Choroid plexus epithelial cell (primary cell): ENCODE measurements around the gene DIO3.

Source experiments
- DNase-seq: peaks from one replicate; pipeline ENCODE4 v3.0.0-alpha.2; 2010; ENCODE audit warnings: low read depth
- H3K4me3 ChIP-seq: 2 replicates; pipeline ENCODE4 v1.5.1; 2011; ENCODE audit warnings: low read depth, mild to moderate bottlenecking, control low read depth, low read length, moderate library complexity
- CTCF ChIP-seq: conservative IDR thresholded peaks from 2 replicates; pipeline ENCODE4 v1.5.1; 2011; ENCODE audit warnings: low read depth, mild to moderate bottlenecking, control low read depth, inconsistent platforms, low read length, moderate library complexity

Gene DIO3

GRCh38 chr14:101558739-101559240, 2.5 kb upstream of the DIO3 start:
- DNase-seq, result no peak
- H3K4me3 ChIP-seq, result no peak overlapping the region
- TF ChIP-seq CTCF, result no peak

DNA sequence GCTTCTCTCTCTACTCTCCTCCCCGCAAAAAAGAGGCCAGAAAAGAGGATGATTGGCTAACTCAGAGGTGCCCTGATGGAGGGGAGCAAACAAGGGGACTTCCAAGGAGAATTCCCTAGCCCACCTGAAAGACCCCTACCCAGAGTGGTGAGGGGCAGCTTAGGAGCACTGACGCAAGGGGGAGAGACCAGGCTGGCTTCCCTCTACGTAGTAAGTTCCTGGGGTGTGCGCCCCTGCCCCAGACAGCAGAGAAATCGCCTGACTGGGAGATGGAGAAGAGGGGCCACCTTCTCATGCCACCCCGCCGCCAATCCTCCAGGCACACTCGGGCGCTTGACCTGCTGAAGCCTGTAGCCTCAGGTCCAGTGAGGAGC, 2.1 kb upstream of the DIO3 start:
- no peak for DNase-seq
- no peak overlapping the region for H3K4me3 ChIP-seq
- TF ChIP-seq CTCF, result no peak

DNA sequence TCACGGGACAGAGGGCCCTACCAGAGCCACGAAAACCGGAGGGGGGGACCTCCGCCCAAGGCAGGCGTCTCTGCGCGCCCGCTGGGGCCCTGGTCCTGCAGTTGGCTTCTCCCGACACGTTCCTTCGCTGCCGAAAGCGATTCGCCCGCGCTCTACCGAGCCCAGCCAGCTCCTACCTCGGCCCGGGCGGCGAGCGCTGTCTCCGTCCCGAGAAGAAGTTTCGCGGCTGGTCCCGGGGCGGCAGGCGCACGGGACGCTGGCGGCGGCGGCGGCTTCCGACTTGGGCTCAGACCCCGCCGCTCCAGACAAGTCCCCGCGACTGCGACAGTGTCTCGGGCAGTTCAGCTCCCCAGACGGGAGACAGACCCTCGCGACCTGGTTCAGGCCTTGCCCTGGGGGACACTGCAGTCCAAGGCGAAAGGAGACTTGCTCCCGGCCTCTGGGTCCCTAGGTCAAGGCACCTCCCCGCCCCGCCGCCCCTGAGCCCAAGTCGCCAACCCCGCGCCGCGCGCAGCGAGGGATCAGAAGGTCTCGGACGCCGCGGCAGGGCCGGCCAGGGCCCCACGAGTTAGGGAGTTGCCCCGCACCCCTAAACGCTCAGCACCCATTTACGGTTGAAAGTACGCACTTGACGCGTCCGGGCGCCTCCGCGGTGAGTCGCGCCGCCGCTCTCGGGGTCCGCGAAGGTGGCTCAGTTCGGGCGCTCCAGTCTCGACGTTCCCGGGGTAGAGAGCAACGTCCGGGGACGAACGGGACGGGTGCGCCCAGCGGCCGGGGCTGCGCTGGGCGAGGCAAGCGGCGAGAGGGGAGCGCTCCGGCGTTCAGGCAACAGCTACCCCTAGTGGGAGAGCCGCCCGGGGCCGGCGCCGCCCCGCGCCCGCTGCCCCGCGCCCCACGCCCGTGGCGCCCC, 1.4 kb upstream of the DIO3 start:
- peak; percentile 31 for TF ChIP-seq CTCF

GRCh38 chr14:101560534-101561113, 671 bp upstream of the DIO3 start:
- H3K4me3 ChIP-seq, result no peak overlapping the region
- TF ChIP-seq CTCF, result no peak
- no peak for DNase-seq

More for the DNA sequence above, 1.4 kb upstream of the DIO3 start:
- DNase-seq, result peak; percentile 11
- H3K4me3 ChIP-seq, result no peak overlapping the region

DNA sequence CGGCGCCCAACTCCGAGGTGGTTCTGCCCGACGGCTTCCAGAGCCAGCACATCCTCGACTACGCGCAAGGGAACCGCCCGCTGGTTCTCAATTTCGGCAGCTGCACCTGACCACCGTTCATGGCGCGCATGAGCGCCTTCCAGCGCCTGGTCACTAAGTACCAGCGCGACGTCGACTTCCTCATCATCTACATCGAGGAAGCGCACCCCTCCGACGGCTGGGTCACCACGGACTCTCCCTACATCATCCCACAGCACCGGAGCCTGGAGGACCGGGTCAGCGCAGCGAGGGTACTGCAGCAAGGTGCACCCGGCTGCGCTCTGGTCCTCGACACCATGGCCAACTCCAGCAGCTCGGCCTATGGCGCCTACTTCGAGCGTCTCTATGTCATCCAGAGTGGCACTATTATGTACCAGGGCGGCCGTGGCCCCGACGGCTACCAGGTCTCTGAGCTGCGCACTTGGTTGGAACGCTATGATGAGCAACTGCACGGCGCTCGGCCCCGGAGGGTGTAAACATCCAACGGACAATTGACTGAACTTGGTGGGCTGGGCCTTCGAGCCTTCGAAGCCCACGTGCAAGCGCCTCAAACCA, 699 bp downstream of the DIO3 start:
- TF ChIP-seq CTCF, result no peak
- no peak overlapping the region for H3K4me3 ChIP-seq
- DNase-seq, result no peak

DNA sequence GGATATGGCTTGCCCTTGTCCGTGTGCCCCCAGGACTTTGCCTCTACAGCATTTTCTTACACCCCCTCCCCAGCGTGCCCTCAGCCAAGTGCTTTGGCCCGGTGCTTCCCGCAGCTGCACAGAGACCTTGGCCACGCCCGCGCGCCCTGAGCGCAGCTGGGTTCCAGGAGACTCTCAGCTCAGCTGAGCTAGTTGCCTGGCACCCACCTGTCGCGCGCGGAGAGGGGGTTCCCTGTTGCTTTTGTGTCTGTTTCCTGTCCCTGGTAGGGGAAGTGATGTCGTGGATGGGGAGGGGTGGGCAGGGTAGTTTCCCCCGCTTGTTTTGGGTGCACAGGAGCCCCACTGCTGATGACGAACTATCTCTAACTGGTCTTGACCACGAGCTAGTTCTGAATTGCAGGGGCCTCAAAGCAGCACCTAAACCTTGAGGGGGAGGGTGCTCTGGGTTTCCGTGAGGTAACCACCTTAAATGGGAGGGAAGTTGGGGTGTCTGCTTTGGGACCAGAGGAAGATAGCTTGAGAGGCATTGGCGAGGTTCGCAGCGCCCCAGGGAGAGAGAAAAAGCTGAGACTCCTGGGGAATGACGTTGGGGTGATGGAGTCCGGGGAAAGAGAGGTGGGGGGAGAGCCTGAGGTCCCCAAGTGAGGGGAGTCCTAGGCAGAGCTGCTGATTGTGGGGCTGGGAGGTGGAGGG, 1.5 kb downstream of the DIO3 start:
- no peak for TF ChIP-seq CTCF
- DNase-seq, result no peak
- no peak overlapping the region for H3K4me3 ChIP-seq
